CD4-positive, alpha-beta T cell treated with Interleukin-4 for 4 hours (primary cell): ENCODE data around the gene MED23.

Experiments
- DNase-seq: peaks from one replicate; pipeline ENCODE4 v3.0.0-alpha.2; 2020

MED23 gene, protein sequence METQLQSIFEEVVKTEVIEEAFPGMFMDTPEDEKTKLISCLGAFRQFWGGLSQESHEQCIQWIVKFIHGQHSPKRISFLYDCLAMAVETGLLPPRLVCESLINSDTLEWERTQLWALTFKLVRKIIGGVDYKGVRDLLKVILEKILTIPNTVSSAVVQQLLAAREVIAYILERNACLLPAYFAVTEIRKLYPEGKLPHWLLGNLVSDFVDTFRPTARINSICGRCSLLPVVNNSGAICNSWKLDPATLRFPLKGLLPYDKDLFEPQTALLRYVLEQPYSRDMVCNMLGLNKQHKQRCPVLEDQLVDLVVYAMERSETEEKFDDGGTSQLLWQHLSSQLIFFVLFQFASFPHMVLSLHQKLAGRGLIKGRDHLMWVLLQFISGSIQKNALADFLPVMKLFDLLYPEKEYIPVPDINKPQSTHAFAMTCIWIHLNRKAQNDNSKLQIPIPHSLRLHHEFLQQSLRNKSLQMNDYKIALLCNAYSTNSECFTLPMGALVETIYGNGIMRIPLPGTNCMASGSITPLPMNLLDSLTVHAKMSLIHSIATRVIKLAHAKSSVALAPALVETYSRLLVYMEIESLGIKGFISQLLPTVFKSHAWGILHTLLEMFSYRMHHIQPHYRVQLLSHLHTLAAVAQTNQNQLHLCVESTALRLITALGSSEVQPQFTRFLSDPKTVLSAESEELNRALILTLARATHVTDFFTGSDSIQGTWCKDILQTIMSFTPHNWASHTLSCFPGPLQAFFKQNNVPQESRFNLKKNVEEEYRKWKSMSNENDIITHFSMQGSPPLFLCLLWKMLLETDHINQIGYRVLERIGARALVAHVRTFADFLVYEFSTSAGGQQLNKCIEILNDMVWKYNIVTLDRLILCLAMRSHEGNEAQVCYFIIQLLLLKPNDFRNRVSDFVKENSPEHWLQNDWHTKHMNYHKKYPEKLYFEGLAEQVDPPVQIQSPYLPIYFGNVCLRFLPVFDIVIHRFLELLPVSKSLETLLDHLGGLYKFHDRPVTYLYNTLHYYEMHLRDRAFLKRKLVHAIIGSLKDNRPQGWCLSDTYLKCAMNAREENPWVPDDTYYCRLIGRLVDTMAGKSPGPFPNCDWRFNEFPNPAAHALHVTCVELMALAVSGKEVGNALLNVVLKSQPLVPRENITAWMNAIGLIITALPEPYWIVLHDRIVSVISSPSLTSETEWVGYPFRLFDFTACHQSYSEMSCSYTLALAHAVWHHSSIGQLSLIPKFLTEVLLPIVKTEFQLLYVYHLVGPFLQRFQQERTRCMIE (N-terminal part only)

DNA sequence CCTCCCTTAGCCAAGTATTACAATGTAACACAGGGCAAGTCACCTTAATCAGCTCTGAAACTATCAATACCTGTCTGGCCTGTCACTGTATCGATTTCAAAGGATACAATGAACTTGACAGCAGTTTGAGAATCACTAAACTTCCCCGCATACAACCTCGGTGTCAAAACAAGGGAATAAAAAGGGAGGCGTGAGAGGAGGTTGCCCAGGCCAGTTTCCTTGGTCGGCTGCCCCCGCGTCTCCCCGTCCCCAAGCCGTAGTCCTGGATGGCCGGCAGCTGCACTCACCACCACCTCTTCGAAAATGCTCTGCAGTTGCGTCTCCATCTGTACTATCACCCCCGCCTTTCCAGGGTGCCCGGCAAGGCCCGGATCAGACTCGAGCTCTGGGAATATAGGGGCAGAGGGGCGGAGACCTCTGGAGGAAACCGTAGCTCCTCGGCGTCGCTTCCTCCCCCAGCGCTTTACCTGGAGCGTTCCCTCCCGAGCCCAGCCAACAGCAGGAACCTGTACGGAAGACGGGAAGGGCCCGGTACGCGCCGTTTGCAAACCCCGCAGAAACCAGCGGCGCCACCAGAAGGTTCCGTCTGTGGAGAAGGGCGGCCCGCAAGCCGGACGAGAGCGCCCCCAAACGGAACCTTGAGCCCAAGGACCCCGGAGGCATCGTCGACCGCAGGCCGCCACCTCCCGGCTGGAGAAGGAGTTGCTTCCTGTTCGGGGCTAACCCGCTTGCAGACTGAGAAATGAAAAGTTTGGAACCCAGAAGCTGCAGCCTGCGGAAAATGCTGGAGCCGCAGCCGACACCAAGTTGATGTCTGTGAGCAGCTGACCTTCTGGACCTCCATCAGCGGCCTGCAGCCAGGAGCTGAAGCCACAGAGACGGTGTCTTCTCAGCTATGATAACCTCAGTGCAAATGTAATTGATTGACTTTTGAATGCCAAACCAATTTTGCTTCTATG, at the start of gene MED23:
Gene MED23, minus strand, starts transcription at position 519 of the 959 bp plus-strand sequence. Its CDS starts 193 bp downstream, at position 326.
- DNase-seq: peak; percentile 93

DNA sequence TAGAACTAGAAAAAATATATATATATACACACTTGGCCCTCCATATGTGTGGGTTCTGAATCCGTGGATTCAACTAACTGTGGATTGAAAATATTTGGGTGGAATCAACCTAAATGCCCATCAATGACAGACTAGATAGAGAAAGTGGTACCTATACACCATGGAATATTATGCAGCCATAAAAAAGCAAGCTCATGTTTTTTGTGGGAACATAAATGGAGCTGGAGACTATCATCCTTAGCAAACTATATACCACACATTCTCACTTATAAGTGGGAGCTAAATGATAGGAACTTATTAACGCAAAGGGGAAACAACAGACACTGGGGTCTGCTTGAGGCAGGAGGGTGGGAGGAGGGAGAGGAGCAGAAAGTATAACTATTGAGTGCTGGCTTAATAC, 45.1 kb upstream of the MED23 start:
- no peak for DNase-seq

DNA sequence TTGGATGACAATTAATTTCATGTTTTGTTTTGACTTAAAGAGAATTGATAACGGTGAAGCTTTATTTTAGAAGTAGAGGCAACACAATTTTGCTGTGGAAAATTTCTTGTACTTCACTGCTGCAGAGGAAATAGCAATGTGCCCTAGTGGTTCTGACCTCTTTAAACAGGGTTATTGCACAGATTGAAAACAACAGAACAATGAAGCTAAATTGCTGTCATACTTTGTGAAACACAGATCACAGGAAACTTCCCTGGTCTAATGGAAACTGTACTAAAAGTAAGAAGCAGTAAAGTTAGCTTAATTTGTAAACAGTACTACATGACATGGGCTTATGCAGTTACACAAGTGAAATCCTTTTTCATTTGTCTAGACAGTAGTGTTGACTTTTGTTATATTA, 41.8 kb upstream of the MED23 start:
- no peak for DNase-seq

DNA sequence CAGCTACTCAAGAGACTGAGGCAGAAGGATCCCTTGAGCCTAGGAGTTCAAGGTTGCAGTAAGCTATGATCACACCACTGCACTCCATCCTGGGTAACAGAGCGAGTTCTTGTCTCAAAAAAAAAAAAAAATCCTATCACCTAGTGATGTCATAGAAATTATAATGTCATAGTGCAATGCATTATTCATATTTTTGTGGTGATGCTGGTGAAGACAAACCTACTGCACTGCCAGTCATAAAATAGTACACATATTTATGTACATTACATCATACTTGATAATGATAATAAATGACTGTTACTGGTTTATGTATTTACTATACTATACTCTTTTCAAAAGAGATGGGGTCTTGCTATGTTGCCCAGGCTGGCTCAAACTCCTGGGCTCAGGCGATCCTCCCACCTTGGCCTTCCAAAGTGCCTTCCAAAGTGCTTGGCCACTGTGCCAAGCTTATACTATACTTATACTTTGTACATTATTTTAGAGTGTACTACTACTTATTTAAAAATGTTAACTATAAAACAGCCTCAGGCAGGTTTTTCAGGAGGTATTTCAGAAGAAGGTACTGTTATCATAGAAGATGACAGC, 35.6 kb upstream of the MED23 start:
- DNase-seq: no peak

DNA sequence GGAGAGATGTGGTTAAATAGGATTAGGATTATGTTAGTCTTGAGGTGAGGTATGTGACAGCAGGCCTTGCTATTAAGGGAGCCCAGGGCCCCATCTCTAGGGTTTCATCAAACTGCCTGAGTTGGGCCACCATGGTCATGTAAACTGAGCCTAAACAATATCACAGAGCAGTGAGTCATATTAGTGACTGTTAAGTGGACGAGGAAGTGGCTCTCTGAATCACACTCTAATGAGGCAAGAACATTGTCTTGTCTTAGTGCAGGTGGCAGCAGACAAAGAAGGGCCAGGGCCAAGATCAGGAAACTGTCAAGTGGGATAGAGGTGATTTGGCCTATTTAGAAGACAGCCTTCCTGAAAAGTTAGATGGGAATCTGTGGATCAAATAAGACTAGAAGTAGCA, 32.2 kb upstream of the MED23 start:
- no peak for DNase-seq

DNA sequence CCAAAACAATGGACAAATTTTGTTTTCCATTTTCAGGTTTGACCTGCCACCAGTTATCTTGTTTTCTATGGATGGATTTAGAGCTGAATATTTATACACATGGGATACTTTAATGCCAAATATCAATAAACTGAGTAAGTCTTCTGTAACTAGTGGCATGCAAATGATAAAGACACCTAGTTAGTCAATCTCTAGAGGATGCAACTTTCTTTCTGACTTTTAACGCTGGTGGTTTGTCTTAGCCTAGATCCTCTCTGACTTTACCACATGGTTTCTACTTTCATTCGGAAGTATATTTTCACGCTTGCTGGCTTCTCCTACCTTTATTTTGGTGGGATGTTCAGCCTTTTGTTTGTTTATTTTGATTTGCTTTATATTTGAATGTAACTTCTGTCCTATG, 30.2 kb upstream of the MED23 start:
- no peak for DNase-seq

DNA sequence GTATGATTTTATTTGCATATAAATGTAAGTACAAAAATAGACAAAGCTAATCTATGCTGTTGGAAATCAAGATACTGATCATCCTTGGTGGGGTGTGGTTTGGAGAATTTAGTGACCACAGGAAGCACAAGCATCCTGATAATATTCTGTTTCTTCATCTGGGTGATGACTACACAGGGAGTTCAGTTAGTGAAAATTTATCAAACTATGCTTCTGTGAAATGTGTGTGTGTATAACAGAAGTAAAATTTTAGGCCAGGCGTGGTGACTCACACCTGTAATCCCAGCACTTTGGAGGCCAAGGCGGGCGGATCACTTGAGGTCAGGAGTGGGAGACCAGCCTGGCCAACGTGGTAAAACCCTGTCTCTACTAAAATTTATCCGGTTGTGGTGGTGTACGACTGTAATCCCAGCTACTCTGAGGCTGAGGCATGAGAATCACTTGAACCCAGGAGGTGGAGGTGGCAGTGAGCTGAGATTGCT, 29.6 kb upstream of the MED23 start:
- DNase-seq: no peak

DNA sequence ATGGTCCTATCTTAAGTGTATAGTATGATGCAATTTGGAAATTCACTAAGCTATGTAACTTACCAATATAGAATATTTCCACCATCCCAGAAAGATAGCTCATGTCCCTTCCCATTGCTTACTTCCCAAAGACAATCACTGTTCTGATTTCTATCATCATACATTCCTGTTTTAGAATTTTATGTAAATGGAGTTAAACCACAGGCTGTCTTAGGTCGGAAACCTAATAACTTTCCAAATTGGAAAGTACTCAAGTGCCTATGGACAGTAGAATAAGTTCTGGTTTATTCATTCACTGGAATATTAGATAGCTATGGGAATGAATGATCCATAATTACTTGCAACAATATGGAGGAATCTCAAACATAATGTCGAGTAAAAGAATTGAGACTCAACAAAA, 29.2 kb upstream of the MED23 start:
- no peak for DNase-seq

DNA sequence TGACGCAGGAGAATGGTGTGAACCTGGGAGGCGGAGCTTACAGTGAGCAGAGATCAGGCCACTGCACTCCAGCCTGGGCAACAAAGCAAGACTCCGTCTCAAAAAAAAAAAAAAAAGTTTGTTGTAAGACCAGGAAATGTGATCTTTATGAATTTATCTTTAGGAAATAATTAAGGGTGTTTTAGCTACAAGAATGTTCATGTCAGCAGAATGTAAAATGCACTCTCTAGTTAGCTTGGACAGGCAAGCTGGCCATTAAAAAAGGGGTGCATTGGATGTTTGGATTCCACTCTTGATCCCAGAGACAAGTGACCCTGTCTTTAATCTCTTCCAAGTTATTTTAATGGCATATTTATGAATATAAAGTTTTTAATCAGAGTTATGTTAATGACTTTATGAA, 28.6 kb upstream of the MED23 start:
- no peak for DNase-seq

DNA sequence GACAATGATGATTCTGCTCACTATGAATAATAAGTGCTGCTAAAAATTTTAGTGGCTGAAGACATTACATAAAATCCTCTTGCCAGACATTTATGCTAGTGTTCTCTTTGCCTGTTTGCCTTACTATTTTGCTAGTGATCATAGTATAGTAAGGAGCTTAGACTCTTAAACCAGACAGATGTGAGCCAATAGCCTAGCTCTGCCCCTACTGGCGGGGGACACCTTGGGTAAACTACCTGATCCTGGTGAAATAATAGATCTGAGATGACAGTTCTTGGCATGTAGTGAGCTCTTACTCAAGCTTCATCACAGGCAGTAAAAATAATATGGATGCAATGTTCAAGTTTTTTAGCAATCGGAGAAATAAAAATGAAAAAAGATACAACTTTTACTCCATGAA, 27.9 kb upstream of the MED23 start:
- no peak for DNase-seq

DNA sequence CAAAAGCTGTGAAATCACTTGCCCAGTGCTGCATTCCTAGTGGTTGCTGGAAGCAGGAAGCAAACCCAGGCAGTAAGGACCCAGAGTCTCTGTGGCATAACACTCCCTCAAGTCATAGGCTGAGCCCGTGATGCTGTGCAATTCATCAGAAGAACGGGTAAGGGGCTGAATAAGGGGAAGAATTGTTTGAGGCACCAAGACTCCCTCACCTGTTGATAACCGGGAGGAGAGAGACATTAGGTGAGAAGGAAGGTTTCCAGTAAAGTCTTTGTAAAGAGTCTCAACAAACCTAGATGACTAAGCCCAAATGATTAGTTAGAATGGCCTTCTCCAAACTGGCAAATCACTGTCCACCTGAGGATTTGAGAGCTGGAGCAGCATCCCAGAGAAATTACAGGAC, 27.3 kb upstream of the MED23 start:
- DNase-seq: no peak

DNA sequence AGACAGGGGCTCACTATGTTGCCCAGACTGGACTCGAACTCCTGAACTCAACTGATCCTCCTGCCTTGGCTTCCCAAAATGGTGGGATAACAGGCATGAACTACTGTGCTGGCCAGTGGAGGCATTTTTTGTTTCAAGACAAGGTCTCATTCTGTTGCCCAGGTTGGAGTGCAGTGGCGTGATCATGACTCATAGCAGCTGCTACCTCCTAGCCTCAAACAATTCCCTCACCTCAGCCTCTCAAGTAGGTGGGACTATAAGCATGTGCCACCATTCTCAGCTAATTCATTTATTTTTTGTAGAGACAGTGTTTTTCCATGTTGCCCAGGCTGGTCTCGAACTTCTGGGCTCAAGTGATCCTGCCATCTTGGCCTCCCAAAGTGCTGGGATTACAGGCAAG, 26.3 kb upstream of the MED23 start:
- DNase-seq: no peak

DNA sequence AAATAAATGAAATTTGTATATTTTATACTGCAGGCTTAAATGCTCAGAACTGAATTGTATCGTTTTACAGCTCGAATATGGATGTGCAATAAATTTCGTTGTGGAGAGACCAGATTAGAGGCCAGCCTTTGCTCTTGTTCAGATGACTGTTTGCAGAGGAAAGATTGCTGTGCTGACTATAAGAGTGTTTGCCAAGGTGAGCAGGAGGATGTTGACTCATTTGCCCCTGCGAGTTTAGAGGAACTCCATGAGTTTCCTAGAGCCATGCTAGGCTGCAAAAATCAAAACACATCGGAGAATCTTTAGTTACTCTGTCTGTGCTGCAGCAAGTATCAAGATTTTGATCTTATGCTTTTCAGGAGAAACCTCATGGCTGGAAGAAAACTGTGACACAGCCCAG, 24.4 kb upstream of the MED23 start:
- DNase-seq: no peak

DNA sequence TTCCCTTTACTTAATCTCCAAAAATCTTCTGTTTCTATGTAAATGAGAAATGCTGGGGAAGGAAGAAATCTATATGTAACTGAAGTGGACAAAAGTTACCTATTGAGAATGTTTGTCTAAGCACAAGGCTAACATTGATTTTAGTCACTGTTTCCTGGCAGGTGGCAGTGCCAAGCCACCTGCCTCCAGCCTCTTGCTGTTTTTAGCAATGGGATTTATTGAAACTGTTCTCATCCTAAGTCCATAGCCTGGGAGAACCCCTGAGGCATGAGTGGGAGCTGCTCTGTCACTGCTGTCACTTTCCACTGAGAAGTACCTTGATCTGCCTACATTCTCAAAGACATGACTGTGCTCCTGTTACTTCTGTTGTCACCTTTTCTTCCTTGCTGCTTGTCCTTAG, 23.7 kb upstream of the MED23 start:
- no peak for DNase-seq

DNA sequence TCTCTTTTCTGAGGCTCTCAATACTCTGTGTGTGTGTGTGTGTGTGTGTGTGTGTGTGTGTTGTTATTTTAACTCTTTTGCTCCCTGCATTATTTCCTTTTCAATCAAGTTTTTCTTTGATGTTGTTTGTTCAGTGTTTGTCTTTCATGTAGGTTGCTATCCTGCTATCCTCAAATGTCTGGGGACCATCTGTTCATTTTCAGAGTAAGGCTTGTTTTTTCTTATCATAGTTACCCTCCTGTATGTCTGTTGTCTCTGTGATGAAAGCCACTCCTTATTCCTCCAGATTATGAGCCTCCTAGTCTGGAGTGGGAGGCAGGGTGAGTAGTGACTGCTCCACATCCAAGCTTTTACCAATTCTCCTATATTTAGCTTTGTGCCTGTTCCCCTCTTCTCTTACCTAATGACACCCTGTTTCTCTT, 18.2 kb upstream of the MED23 start:
- DNase-seq: no peak

DNA sequence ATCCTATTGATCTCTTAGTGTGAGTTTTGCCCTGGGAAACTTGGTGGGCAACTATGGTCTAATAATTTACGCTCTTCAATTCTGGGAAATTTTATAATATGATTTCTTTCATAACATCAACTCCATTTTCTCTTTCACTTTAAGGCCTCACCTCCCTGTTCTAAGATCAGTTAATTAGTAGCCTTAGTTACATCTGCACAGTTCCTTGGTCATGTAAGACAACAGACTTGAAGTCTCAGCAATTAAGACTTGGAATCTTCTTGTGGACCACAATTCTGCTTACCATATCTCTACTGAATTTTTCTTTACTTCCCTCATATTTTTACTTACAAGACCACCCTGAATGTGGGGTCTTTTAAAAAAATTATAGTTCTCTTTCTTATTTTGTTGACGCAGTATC, 17.8 kb upstream of the MED23 start:
- no peak for DNase-seq

DNA sequence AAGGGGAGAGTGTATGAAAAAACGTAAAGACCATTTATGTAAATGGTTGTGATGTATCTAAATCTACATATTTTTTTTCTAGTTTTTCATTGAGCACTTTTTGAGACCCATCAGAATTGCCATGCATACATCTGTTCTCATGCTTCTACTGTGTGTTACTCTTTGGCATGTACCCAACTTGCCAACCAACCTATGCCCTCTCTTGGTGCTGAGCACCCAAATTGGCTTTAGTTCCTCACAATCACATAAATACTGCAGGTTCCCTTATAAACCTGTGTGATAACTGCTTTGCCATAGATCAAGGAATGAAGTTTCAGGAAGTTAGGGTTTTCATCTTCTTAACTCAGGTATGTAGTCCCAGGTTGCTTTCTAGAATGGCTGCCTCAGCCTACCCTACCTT, 16.9 kb upstream of the MED23 start:
- no peak for DNase-seq

DNA sequence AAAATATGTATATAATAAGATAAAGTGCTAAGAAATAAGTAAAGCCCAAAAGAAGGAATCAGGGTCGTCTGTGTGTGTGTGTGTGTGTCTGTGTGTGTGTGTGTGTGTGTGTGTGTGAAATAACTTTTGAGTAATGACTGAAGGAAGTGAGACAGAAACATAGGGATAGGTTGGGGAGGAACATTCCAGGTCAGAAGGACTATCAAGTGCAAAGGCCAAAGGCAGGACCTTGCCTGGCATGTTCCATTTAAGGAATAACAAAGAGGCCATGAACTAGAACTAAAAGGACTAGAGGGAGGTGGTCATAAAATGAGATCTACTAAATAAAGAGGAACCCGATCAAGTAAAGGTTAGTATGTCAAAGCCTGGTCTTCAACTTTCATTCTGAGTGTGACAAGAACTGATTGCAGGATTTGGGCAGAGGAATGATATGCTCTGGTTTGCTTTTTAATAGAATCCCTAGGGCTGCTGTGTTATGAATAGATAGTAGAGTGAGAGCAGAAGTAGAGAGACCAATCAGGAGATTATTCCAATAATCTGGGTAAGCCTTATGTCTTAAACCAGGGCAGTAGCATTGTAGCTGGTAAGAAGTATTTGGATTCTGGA, 15.9 kb upstream of the MED23 start:
- DNase-seq: no peak

DNA sequence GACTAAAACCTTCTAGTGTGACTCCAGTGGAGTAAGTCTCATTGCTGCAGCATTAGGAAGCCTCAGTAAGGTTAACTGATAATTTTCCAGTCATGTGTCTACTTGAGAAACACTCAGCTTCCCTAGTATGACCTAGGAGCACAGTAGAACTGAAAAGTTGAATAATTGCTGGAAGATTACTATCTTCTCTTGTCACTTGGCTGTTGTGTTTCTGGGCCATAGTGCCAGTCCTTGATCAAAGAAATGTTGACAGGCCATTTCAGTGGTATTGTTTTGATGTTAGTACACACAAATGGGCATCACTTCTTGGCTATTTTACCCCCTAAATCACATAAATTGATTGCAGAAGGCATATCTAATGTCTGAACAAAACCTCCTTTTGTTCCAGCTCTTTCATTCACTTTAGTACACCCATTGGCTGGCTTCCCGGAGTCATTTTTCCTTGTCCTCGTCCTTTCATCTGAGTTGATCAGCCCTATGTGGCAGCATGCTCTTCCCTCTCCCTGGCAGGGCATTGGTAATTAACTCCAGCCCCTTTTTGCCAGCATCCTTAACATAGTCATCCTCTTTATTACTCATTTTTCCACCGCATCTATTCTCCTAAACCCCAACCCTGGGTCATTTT, 15.1 kb upstream of the MED23 start:
- no peak for DNase-seq

DNA sequence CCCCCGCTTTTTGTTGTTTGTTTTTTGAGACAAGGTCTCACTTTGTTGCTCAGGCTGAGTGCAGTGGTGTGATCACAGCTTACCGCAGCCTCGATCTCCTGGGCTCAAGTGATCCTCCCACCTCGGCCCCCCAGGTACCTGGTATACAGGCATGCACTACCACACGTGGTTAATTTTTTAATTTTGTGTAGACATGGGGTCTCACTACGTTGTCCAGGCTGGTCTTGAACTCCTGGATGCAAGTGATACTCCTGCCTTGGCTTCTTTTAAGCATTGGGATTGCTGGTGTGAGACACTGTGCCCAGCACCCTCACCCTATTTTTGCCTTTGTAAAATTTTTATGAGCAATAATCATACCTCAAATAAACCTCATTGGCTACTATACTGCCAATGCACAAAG, 14.5 kb upstream of the MED23 start:
- DNase-seq: no peak

DNA sequence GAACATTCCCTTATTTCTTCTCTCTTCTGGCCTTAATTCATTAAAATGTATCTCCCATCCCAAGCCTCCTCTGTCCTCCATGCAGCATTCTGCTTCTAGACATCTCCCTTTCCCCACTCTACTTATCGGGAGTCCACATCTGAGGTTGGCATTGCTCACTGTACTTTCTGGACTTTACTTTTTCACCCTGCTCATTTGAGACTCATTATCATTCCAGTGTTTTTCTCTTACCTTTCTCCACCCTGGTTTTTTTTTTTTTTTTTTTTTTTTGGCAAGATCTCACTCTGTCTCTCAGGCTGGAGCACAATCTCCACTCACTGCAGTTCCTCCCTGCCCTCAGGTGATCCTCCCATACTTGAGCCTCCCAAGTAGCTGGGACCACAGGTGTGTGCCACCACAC, 13.5 kb upstream of the MED23 start:
- no peak for DNase-seq
